Measurements from ENCODE around the gene CBR3. TPM values are rescaled to one million over a fixed set of nuclear protein-coding genes. Genes with fewer than 3 reads are reported as not detected.

Gene CBR3
- total RNA-seq, 1 donor from 2014 or later: 0.31 TPM

DNA sequence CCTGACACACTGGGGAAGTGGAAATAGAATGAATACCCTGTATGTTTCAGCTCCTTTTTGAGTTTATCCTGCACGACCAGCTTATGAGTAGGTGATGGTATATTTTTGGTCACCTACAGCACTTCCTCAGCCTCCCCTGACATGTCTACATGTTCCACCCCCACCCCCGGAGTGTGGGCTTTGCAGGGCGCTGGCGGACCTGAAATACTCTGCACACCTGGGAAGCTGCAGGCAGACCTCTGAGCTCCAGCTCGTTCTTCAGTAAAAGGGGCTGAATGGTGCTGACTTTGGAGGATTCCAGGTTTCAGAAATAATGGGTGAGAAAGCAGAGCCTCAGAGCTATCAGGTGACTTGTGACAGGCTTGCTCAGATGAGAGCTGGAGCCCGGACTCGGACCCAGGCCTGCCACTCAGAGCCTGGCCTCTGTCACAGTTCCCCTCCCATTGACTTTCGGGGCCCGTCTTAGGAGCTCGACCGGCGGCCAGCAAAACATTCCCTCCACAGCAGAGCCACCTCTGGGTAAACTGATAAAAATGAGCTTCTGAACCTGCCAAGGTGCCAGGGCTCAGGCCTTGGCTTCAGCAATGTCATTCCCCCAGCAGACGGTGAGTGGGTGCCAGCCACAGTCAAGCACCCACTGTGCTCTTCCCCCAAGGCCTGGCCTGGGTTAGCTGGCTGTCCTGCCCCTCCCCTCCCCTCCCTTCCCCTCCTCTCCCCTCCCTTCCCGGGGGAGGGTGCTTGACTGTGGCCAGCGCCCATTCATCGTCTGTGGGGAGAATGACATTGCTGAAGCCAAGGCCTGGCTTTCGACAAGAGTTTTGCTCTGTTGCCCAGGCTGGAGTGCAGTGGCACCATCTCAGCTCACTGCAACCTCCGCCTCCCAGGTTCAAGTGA is 51.9 kb downstream of the CBR3 start:
- no peak overlapping the region for H3K27ac Mint-ChIP-seq
- H3K36me3 Mint-ChIP-seq: no peaks in the 10 kb centered on the region
- DNase-seq (ENCODE audit: low spot score in 2 of 2, unreplicated experiment in 2 of 2): no peak
- H3K9me3 Mint-ChIP-seq: no peaks in the 10 kb centered on the region
- TF ChIP-seq, protein P1, sequence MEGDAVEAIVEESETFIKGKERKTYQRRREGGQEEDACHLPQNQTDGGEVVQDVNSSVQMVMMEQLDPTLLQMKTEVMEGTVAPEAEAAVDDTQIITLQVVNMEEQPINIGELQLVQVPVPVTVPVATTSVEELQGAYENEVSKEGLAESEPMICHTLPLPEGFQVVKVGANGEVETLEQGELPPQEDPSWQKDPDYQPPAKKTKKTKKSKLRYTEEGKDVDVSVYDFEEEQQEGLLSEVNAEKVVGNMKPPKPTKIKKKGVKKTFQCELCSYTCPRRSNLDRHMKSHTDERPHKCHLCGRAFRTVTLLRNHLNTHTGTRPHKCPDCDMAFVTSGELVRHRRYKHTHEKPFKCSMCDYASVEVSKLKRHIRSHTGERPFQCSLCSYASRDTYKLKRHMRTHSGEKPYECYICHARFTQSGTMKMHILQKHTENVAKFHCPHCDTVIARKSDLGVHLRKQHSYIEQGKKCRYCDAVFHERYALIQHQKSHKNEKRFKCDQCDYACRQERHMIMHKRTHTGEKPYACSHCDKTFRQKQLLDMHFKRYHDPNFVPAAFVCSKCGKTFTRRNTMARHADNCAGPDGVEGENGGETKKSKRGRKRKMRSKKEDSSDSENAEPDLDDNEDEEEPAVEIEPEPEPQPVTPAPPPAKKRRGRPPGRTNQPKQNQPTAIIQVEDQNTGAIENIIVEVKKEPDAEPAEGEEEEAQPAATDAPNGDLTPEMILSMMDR (IDR thresholded peaks at IDR 0.05; ENCODE audit: unreplicated experiment): no peak
- H3K4me1 Mint-ChIP-seq: peaks cover 12% of the 10 kb centered on the region
- no peak overlapping the region for H3K4me3 Mint-ChIP-seq
- H3K27me3 Mint-ChIP-seq (ENCODE audit: low read depth): no peaks in the 10 kb centered on the region

DNA sequence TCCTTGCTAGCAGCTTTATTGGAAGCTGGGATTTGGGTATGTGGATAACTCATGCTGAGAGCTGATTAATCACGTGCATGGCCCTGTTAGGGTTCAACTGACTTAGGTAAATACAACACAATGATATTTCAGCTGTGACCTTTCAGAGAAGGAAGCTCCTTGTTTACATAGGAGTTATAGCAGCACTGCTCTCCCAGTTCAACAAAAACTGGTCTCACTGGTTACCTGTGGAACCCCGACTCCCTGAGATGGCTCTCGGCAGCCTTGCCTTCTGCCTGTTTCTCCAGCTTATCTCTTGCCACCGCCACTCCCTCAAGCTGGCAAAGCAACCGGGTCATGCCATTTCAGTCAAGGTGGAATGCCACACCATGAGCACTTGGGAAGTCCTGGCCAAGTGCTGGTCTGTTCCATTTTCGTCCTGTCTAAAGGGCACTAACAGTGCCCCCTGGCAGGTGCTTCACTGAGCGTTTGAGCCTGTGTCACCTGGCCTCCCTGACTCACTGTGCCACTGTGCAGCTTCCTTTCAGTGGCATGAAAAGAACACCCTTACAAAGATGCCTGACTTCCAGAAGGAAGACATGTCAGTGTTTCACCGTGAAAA is 53.3 kb downstream of the CBR3 start:
- TF ChIP-seq, protein P1 (IDR thresholded peaks at IDR 0.05; ENCODE audit: unreplicated experiment): no peak
- H3K27ac Mint-ChIP-seq: peak overlapping the region; percentile 18

DNA sequence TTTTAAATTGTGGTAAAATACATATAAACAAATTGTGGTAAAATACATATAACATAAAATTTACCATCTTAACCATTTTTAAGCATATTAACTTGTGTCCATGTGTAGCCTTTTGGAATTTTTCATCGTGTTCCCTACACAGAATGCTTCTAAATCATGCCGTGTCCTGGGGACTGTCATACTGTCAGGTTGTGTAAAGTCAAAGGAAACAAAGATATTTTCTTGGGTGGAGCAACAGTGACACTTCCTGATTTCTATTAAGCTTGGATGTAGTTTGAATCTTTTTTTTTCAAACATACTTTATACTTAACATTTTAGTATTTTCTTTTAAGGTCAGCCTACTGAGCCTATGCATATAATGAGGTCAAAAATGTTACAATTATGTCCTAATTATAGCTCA is 54.1 kb downstream of the CBR3 start:
- H3K4me3 Mint-ChIP-seq: no peak overlapping the region
- H3K9me3 Mint-ChIP-seq: no peaks in the 10 kb centered on the region
- DNase-seq (ENCODE audit: low spot score in 2 of 2, unreplicated experiment in 2 of 2): no peak
- H3K27ac Mint-ChIP-seq: no peak overlapping the region
- no peaks in the 10 kb centered on the region for H3K27me3 Mint-ChIP-seq (ENCODE audit: low read depth)
- TF ChIP-seq, protein P1 (IDR thresholded peaks at IDR 0.05; ENCODE audit: unreplicated experiment): no peak
- H3K36me3 Mint-ChIP-seq: no peaks in the 10 kb centered on the region
- peaks cover 22% of the 10 kb centered on the region for H3K4me1 Mint-ChIP-seq

More for the DNA sequence above, 53.3 kb downstream of the CBR3 start:
- H3K27me3 Mint-ChIP-seq (ENCODE audit: low read depth): no peaks in the 10 kb centered on the region
- H3K4me3 Mint-ChIP-seq: no peak overlapping the region
- H3K36me3 Mint-ChIP-seq: no peaks in the 10 kb centered on the region
- peaks cover 15% of the 10 kb centered on the region for H3K4me1 Mint-ChIP-seq
- H3K9me3 Mint-ChIP-seq: no peaks in the 10 kb centered on the region
- no peak for DNase-seq (ENCODE audit: low spot score in 2 of 2, unreplicated experiment in 2 of 2)

DNA sequence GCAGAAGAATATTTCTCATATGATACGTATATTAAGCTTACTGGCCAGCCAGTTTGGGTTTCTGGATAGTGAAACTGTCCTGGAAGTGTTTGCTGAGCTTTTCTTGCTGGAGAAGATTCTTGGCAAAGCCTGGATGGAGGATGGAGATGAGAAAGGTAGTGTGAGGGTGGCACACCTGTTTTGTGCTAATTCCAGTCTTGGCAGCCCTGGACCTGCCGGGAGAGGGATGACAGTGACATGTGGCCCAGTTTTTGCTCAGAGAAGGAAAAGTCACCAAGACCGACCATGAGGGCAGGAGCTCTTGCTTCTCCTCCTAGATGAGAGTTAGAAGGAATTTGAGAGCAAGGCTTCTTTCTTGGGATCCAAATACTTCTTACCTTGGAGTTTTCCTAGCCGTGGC is 55.9 kb downstream of the CBR3 start:
- Mint-ChIP-seq H3K27ac (no peak overlapping the region), H3K27me3 (ENCODE audit: low read depth) (no peaks in the 10 kb centered on the region)

DNA sequence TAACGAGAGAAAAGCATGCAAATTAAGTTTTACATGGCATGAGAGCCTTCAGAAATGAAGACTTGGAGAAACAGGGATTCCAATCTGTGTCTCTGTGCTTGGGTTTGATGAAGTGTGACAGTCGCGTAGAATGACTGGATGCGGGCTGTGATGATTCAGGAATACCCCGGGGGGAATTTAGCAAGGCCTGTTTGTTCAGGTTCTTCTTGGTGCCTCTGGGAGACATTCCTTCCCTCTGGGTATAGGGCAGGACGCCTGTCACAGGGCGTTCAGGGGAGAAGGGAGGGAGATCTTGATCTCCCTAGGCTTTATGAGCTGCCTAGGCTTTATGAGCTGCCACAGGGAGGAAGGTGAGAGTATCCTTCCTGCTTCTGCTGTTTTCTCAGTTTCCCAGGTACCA is 58.3 kb downstream of the CBR3 start:
- Mint-ChIP-seq H3K4me3 (no peak overlapping the region), H3K27me3 (ENCODE audit: low read depth) (no peaks in the 10 kb centered on the region), H3K27ac (no peak overlapping the region), H3K9me3 (no peaks in the 10 kb centered on the region), H3K36me3 (no peaks in the 10 kb centered on the region), H3K4me1 (peaks cover 22% of the 10 kb centered on the region)
- DNase-seq (ENCODE audit: low spot score in 2 of 2, unreplicated experiment in 2 of 2): no peak
- TF ChIP-seq, protein P1 (IDR thresholded peaks at IDR 0.05; ENCODE audit: unreplicated experiment): no peak

More for the DNA sequence above, 55.9 kb downstream of the CBR3 start:
- H3K4me1 Mint-ChIP-seq: peaks cover 26% of the 10 kb centered on the region
- H3K4me3 Mint-ChIP-seq: no peak overlapping the region
- no peaks in the 10 kb centered on the region for H3K36me3 Mint-ChIP-seq
- no peak for DNase-seq (ENCODE audit: low spot score in 2 of 2, unreplicated experiment in 2 of 2)
- TF ChIP-seq, protein P1 (IDR thresholded peaks at IDR 0.05; ENCODE audit: unreplicated experiment): no peak
- H3K9me3 Mint-ChIP-seq: no peaks in the 10 kb centered on the region
